ENCODE data around the gene RPL27. TPM values are rescaled to one million over a fixed set of nuclear protein-coding genes. Genes with fewer than 3 reads are reported as not detected.

RPL27 gene
- total and polyA plus RNA-seq, 2 donors (not counting 3 experiments of a cell fraction or from before 2014, with no cell fraction given): 1,014 to 2,467 TPM

DNA sequence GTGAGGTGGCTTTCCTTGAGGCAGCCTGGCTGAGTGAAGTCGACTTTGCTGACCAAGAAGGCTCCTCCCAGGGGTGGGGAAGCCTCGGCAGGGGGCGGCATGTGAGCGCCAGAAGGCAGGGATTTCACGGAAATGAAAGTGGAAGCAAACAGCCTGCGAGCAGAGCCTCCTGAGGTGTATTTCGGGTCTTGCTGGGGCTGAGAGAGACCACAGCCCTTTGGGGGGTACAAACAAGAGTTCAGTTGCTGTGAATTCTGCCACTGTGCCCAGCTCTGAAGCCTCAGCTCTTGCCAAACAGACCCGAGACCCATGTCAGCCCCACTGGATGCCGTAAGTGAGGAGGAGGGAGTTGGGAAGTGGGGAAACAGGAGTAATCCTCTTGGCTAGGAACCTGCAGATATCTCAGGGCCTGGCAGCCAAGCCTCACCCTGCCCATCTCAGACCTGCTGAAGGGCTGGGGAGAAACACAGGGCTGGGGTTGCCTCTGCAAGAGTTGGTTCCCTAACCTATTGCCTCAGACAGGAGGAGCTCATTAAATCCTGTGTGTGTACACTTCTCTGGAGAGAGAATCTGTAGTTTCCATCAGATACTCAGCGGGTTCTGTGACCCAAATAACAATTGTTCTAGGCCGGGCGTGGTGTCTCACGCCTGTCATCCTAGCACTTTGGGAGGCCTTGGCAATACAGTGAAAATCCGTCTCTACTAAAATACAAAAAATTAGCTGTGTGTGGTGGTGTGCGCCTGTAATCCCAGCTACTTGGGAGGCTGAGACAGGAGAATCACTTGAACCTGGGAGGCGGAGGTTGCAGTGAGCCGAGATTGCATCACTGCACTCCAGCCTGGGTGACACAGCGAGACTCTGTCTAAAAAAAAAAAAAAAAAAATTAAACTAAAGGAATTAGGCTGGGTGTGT lies 8.7 kb downstream of the RPL27 start, which contains the start of gene IFI35:
Gene IFI35, plus strand, starts transcription at position 146 of the 913 bp plus-strand sequence. Its CDS starts 164 bp downstream, at position 310.
- intact Hi-C loops (cut with micrococcal nuclease): loop anchor here (2.0 kb wide), 1 partner anchor 14 kb away; no protein-coding TSS in a partner anchor
- Histone ChIP-seq H3K9me1 (replicated peaks; ENCODE audit: control insufficient read depth, extremely low read depth, insufficient read depth, low read length) (no peaks in the 10 kb centered on the region), H4K20me1 (replicated peaks; ENCODE audit: control insufficient read depth, extremely low read depth, insufficient read depth, low read length) (no peaks in the 10 kb centered on the region), H3K9ac (replicated peaks; ENCODE audit: extremely low read depth, insufficient read depth, low read length) (peak within 1 kb of the TSS; percentile 73), H3K27ac (ENCODE audit: insufficient read depth, low read depth, low read length) (peak within 1 kb of the TSS; percentile 53), H3K36me3 (ENCODE audit: control insufficient read depth in 2 of 2, extremely low read depth in 1 of 2, insufficient read depth in 2 of 2, low read length in 2 of 2) (peaks cover 7 to 16% of the 10 kb centered on the region in 2 experiments), H3K9me3 (replicated peaks; ENCODE audit: control insufficient read depth, insufficient read depth, low read length) (no peaks in the 10 kb centered on the region), H3K4me1 (ENCODE audit: control insufficient read depth, extremely low read depth, insufficient read depth, low read length) (peaks cover 5% of the 10 kb centered on the region), H3K4me3 (replicated peaks in 1 of 3; ENCODE audit: insufficient read depth in 1 of 3, low read depth in 1 of 3, low read length in 3 of 3) (peak within 1 kb of the TSS; percentile 65 to 77 (median 65)), H3K4me2 (ENCODE audit: insufficient read depth, low read length) (peak within 1 kb of the TSS; percentile 81), H3K27me3 (ENCODE audit: control insufficient read depth in 2 of 2, insufficient read depth in 2 of 2, low read length in 2 of 2) (no peaks in the 10 kb centered on the region), H3K79me2 (ENCODE audit: control insufficient read depth, insufficient read depth, low read length) (peaks cover 3% of the 10 kb centered on the region), H2AFZ (ENCODE audit: low read depth, low read length) (peak within 1 kb of the TSS; percentile 85)
- POLR2A ChIA-PET: interaction anchor here (0.6 to 1.7 kb wide), 3 partner anchors 9 to 375 kb away, joined by 3 to 5 read pairs (median 4); partner anchors contain the start of gene RPL27
- dilution Hi-C loops (cut with MboI; ENCODE audit: extremely low pct_ligation_motif_present, low sequenced_read_pairs): no loop called here
- peak; percentile 90 for DNase-seq (ENCODE audit: low read depth, low spot score)
- TSS peak; percentile 10 for BruUV-seq (replicated peaks)
- peak; percentile 86 for FAIRE-seq
- CTCF ChIA-PET: interaction anchor here (0.6 to 2.8 kb wide), 7 partner anchors 9 to 332 kb away, joined by 3 to 23 read pairs (median 6); partner anchors contain the start of genes RPL27 and VAT1
- TF ChIP-seq EZH2 (IDR thresholded peaks at IDR 0.05; ENCODE audit: borderline replicate concordance, low read depth, low read length, severe bottlenecking) (no peak), GATA2 (IDR thresholded peaks at IDR 0.05; ENCODE audit: insufficient read depth, insufficient read length, low read depth, low read length) (no peak), POLR2A (IDR thresholded peaks at IDR 0.05; ENCODE audit: low read depth, low read length) (peak; percentile 61), MYC (IDR thresholded peaks at IDR 0.05; ENCODE audit: low read depth, low read length) (no peak), FOS (IDR thresholded peaks at IDR 0.05; ENCODE audit: borderline replicate concordance, insufficient read depth, low read length) (no peak), POLR2AphosphoS5 (IDR thresholded peaks at IDR 0.05; ENCODE audit: insufficient read depth, low read depth, low read length) (peak; percentile 59), JUN (IDR thresholded peaks at IDR 0.05; ENCODE audit: borderline replicate concordance, insufficient read depth, insufficient read length, low read depth) (no peak)
- TF ChIP-seq, protein P1, sequence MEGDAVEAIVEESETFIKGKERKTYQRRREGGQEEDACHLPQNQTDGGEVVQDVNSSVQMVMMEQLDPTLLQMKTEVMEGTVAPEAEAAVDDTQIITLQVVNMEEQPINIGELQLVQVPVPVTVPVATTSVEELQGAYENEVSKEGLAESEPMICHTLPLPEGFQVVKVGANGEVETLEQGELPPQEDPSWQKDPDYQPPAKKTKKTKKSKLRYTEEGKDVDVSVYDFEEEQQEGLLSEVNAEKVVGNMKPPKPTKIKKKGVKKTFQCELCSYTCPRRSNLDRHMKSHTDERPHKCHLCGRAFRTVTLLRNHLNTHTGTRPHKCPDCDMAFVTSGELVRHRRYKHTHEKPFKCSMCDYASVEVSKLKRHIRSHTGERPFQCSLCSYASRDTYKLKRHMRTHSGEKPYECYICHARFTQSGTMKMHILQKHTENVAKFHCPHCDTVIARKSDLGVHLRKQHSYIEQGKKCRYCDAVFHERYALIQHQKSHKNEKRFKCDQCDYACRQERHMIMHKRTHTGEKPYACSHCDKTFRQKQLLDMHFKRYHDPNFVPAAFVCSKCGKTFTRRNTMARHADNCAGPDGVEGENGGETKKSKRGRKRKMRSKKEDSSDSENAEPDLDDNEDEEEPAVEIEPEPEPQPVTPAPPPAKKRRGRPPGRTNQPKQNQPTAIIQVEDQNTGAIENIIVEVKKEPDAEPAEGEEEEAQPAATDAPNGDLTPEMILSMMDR (IDR thresholded peaks at IDR 0.05; ENCODE audit: extremely low read depth in 1 of 2, insufficient read depth in 1 of 2, low read depth in 1 of 2, low read length in 2 of 2): peak; percentile 32 to 48
- TF ChIP-seq, protein P2, sequence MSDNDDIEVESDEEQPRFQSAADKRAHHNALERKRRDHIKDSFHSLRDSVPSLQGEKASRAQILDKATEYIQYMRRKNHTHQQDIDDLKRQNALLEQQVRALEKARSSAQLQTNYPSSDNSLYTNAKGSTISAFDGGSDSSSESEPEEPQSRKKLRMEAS (IDR thresholded peaks at IDR 0.05; ENCODE audit: insufficient read depth, insufficient read length): no peak

Measured in endothelial cell of umbilical vein (primary cell).